HEK293T (cell line): Measurements from ENCODE around the gene ATP4B.

Experiments used
- BHLHE40 ChIP-seq: fragments of 450-650 bp; IDR thresholded peaks from 2 replicates; pipeline ENCODE4 v1.6.1; 2016; ENCODE audit warnings: mild to moderate bottlenecking, moderate library complexity, borderline replicate concordance
- FOXA1 ChIP-seq: fragments of 450-650 bp; IDR thresholded peaks from 2 replicates; pipeline ENCODE4 v1.6.1; 2016; ENCODE audit warnings: mild to moderate bottlenecking
- FOXK2 ChIP-seq: fragments of 450-650 bp; IDR thresholded peaks from 2 replicates; pipeline ENCODE4 v1.6.1; 2016; ENCODE audit warnings: mild to moderate bottlenecking
- HDGF ChIP-seq: fragments of 450-650 bp; IDR thresholded peaks from 2 replicates; pipeline ENCODE4 v1.6.1; 2017; ENCODE audit warnings: antibody characterized with exemption, borderline replicate concordance
- SP1 ChIP-seq: fragments of 450-650 bp; IDR thresholded peaks from 2 replicates; pipeline ENCODE4 v1.6.1; 2017
- SUZ12 ChIP-seq: fragments of 450-650 bp; IDR thresholded peaks from 2 replicates; pipeline ENCODE4 v1.6.1; 2016; ENCODE audit warnings: mild to moderate bottlenecking
- TARDBP ChIP-seq: fragments of 450-650 bp; IDR thresholded peaks from 2 replicates; pipeline ENCODE4 v1.6.1; 2016

DNA sequence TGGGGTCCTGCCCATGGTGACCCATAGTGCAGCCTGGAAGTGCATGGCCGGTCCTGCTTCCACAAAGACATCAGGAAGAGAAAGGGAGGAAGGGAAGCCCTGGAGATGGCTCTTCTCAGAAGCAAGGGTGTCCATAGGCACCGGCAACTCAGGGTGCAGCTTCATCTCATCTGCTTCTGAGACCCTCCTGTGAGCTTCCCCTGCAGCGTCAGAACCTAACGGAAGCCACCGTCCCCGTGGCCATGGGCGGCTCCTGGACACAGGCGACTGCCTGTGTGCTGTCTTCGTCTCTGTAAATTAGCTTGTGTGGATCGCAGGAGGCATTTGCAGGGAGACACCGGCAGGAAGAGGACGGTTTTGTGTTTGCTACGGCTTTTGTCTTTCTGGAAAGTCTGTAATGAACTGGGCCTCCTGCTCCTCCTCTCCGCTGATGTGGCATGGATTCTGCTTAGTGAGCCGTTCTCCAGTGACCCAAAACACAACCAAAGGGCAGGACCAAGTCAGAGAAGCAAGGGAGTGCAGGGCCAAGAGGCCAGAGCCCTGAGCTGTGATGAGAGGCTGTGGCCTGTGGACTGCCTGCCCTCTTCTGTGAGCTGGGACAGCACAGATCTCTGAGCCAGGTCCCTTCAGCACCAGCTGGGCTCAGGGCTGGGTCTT, 2.5 kb downstream of the ATP4B start:
- TF ChIP-seq FOXK2 (no peak), TARDBP (no peak), SUZ12 (no peak), BHLHE40 (no peak), SP1 (no peak), FOXA1 (no peak), HDGF (no peak)
